Naive B cell (primary cell): ENCODE measurements around the gene HBG1. TPM values are rescaled to one million over a fixed set of nuclear protein-coding genes. Genes with fewer than 3 reads are reported as not detected.
"Not testable (repeated sequence)": the region's sequence is repeated elsewhere in the genome, so short reads cannot be mapped to it uniquely, and the experiment has no call there.

ENCODE experiments used
- ATAC-seq, 2 donors: fragments of 150-1000 bp; cut with Tn5 transposase; 2 replicates each; pipeline ENCODE4 v1.10.0; 2021; ENCODE audit warnings: low read depth in 2 of 2, mild to moderate bottlenecking in 2 of 2, moderate library complexity in 2 of 2
- DNase-seq: peaks from one replicate; pipeline ENCODE4 v3.0.0; 2022
- H3K27ac Mint-ChIP-seq, 6 donors: one replicate each; pipeline ENCODE4 v1.8.0; 2020 to 2022; ENCODE audit warnings: mild to moderate bottlenecking in 6 of 6, mixed read lengths in 6 of 6, moderate library complexity in 5 of 6, inconsistent platforms in 2 of 6
- H3K27me3 Mint-ChIP-seq, 3 donors: one replicate each; pipeline ENCODE4 v1.8.0; 2021 to 2022; ENCODE audit warnings: mixed read lengths in 3 of 3, mild to moderate bottlenecking in 1 of 3
- H3K36me3 Mint-ChIP-seq, 2 donors: one replicate each; pipeline ENCODE4 v1.8.0; 2020 to 2022; ENCODE audit warnings: mixed read lengths in 2 of 2, inconsistent platforms in 1 of 2, mild to moderate bottlenecking in 1 of 2
- H3K4me1 Mint-ChIP-seq, 3 donors: one replicate each; pipeline ENCODE4 v1.8.0; 2020 to 2022; ENCODE audit warnings: mixed read lengths in 3 of 3, inconsistent platforms in 1 of 3, mild to moderate bottlenecking in 1 of 3, moderate library complexity in 1 of 3
- H3K4me3 Mint-ChIP-seq, 8 donors: one replicate each; pipeline ENCODE4 v1.8.0; 2020 to 2022; ENCODE audit warnings: mild to moderate bottlenecking in 8 of 8, mixed read lengths in 8 of 8, moderate library complexity in 8 of 8, inconsistent platforms in 2 of 8
- H3K9me3 Mint-ChIP-seq, 7 donors: one replicate each; pipeline ENCODE4 v1.8.0; 2020 to 2022; ENCODE audit warnings: mixed read lengths in 7 of 7, mild to moderate bottlenecking in 5 of 7, inconsistent platforms in 2 of 7, moderate library complexity in 1 of 7
- polyA plus RNA-seq, 6 donors: library from polyadenylated mRNA; unstranded; fragments of 300-500 nt; fragmentation: Illumina TruSeq; gene quantifications; one replicate each; pipeline ENCODE4 v1.2.3, GENCODE V29; 2021; ENCODE audit warnings: low read depth in 6 of 6

The HBG1 gene
- polyA plus RNA-seq, 6 donors from 2014 or later: 0.53 TPM; not detected in 5

- Mint-ChIP-seq H3K9me3 (peaks cover 0 to 2% (median 0%) of the 10 kb centered on the region in 7 donors), H3K4me3 (no peak within 1 kb of the TSS), H3K27ac (no peak within 1 kb of the TSS), H3K27me3 (peaks cover 0 to 7% (median 6%) of the 10 kb centered on the region in 3 donors), H3K4me1 (no peaks in the 10 kb centered on the region), H3K36me3 (no peaks in the 10 kb centered on the region)
- no peak for ATAC-seq
- no peak for DNase-seq
Measured at GRCh38 chr11:5269715-5270147, 20.1 kb upstream of the HBG1 start, which contains the start of gene HBE1. TSS of gene HBE1 (minus strand) at chr11:5269945. CDS start at chr11:5269890, 55 bp downstream.

DNA sequence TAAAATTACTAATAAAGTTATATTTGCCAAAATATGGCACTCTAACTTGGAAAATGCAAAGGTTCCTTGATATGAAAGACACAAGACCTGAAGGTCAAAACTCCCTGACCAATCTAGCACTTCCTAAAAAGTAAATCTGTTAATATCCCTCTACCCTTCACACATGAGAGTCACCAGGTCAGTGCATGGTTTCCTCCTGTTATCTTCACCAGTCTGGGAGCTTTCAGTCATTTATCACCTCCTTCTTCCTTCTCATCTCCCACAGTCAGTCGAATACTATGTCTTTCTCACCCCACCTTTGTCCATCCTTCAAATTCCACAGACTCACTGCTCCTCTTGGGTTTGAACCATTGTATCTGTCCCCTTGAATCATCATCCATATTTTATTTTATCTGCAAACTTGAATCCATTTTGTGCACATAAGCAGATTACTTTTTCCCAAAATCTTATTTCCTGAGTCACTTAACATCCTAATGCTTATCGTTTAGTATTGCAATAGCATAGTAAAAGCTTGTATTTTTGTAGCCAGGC, 17.4 kb upstream of the HBG1 start:
- H3K36me3 Mint-ChIP-seq: no peaks in the 10 kb centered on the region
- H3K27ac Mint-ChIP-seq: no peak overlapping the region

DNA sequence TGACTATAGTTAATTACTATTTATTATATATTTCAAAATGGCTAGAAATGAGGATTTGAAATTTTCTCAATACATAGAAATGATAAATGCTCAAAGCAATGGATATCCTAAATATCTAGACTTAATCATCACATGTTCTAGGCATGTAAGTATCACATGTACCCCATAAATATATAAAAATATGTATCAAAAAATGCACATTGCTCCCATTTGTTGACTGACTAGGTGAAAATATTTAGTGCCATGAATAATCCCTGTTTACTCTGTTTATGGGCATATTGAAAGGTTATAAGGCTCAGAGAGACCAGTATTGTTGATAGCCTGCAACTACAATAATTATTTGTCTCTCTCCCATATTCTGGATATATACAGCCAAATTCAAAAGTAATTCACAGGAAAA, 17.0 kb upstream of the HBG1 start:
- DNase-seq (no peak), ATAC-seq (no peak)
- no peaks in the 10 kb centered on the region for H3K36me3 Mint-ChIP-seq
- no peak overlapping the region for H3K4me3 Mint-ChIP-seq
- H3K27ac Mint-ChIP-seq: no peak overlapping the region
- H3K27me3 Mint-ChIP-seq: peaks cover 0 to 15% (median 0%) of the 10 kb centered on the region in 3 donors
- no peaks in the 10 kb centered on the region for H3K4me1 Mint-ChIP-seq
- H3K9me3 Mint-ChIP-seq: peaks cover 0 to 4% (median 2%) of the 10 kb centered on the region in 7 donors

More for the DNA sequence above, 17.4 kb upstream of the HBG1 start:
- H3K27me3 Mint-ChIP-seq: peaks cover 0 to 16% (median 0%) of the 10 kb centered on the region in 3 donors
- H3K4me3 Mint-ChIP-seq: no peak overlapping the region
- no peak for DNase-seq
- ATAC-seq: no peak
- peaks cover 0 to 4% (median under 1%) of the 10 kb centered on the region in 7 donors for H3K9me3 Mint-ChIP-seq
- H3K4me1 Mint-ChIP-seq: no peaks in the 10 kb centered on the region

DNA sequence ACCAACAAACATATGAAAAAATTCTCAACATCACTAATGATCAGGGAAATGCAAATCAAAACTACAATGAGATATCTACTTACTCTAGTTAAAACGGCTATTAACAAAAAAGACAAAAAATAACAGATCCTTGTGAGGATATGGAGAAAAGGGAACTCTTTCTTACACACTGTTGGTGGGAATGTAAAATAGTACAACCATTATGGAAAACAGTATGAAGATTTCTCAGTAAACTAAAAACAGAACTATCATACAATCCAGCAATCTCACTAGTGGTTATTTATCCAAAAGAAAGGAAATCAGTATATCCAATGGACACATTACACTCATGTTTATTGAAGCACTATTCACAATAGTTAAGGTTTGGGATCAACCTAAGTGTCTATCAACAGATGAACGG, 16.2 kb upstream of the HBG1 start:
- Mint-ChIP-seq H3K9me3 (peaks cover 0 to 6% (median 4%) of the 10 kb centered on the region in 7 donors), H3K4me1 (no peaks in the 10 kb centered on the region), H3K27me3 (peaks cover 0 to 9% (median 0%) of the 10 kb centered on the region in 3 donors), H3K4me3 (no peak overlapping the region), H3K27ac (no peak overlapping the region), H3K36me3 (no peaks in the 10 kb centered on the region)
- ATAC-seq (no peak), DNase-seq (no peak)

- Mint-ChIP-seq H3K27ac (no peak overlapping the region), H3K9me3 (peaks cover 5 to 27% (median 13%) of the 10 kb centered on the region in 7 donors), H3K4me1 (no peaks in the 10 kb centered on the region), H3K36me3 (no peaks in the 10 kb centered on the region), H3K27me3 (peaks cover 4 to 17% (median 4%) of the 10 kb centered on the region in 3 donors), H3K4me3 (no peak overlapping the region)
- DNase-seq (no peak), ATAC-seq (no peak)
Measured at GRCh38 chr11:5258543-5259262, 9.0 kb upstream of the HBG1 start.

DNA sequence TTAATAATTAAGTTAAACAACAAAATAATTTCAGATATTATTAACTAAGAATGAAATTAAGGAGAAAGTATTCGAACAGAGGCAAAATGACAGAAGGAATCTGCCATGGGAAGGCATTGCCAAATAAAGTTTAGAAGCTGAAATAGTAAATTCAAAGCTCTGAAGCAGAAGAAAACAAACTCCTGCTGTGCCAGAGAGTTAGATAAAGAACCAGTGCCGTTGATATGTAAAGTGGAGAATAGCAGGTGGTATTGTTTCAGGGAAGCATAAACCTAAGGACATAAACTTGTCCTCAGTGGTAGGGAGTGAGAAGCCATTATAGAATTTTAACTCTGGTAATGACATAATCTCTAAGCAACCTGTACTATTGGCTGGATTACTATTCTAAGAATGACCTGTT, 7.6 kb upstream of the HBG1 start:
- Mint-ChIP-seq H3K4me3 (no peak overlapping the region), H3K27ac (no peak overlapping the region), H3K4me1 (no peaks in the 10 kb centered on the region), H3K36me3 (no peaks in the 10 kb centered on the region), H3K9me3 (peaks cover 4 to 27% (median 11%) of the 10 kb centered on the region in 7 donors), H3K27me3 (peaks cover 8 to 10% (median 8%) of the 10 kb centered on the region in 3 donors)
- DNase-seq: no peak
- ATAC-seq: no peak

DNA sequence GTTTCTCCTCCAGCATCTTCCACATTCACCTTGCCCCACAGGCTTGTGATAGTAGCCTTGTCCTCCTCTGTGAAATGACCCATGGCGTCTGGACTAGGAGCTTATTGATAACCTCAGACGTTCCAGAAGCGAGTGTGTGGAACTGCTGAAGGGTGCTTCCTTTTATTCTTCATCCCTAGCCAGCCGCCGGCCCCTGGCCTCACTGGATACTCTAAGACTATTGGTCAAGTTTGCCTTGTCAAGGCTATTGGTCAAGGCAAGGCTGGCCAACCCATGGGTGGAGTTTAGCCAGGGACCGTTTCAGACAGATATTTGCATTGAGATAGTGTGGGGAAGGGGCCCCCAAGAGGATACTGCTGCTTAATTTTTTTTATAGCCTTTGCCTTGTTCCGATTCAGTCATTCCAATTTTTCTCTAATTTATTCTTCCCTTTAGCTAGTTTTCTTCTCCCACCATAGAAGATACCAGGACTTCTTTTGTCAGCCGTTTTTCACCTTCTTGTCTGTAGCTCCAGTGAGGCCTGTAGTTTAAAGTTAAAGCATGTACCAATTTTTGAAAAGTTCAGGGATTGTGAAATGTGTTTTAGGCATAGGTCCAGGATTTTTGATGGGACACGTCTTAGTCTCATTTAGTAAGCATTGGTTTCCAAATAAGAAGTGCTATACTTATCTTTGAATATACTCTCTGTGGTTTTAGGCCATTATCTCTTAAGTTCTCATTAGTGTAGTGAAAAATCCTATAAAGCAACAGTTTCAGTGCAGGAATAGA, 5.2 kb upstream of the HBG1 start, which contains the start of gene HBG2:
TSS of gene HBG2 (minus strand) at position 136 of the 768 bp plus-strand sequence. CDS start at position 83, 53 bp downstream.
- H3K27ac Mint-ChIP-seq, ATAC-seq, H3K4me1 Mint-ChIP-seq, H3K4me3 Mint-ChIP-seq, H3K36me3 Mint-ChIP-seq, DNase-seq: not testable (repeated sequence)
- Mint-ChIP-seq H3K9me3 (peaks cover 0 to 12% (median 4%) of the 10 kb centered on the region in 7 donors), H3K27me3 (peaks cover 8 to 17% (median 10%) of the 10 kb centered on the region in 3 donors)

DNA sequence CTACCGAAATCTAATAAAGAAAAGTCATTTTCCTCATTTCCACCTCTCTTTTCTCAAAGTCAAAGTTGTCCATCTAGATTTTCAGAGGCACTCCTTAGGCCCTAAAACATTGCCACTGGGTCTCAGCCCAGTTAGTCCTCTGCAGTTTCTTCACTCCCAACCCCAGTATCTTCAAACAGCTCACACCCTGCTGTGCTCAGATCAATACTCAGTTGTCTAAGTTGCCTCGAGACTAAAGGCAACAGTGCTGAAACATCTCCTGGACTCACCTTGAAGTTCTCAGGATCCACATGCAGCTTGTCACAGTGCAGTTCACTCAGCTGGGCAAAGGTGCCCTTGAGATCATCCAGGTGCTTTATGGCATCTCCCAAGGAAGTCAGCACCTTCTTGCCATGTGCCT, 4.4 kb upstream of the HBG1 start:
- H3K27me3 Mint-ChIP-seq: peaks cover 8 to 17% (median 10%) of the 10 kb centered on the region in 3 donors
- DNase-seq, H3K9me3 Mint-ChIP-seq, H3K36me3 Mint-ChIP-seq, H3K4me3 Mint-ChIP-seq, ATAC-seq, H3K4me1 Mint-ChIP-seq, H3K27ac Mint-ChIP-seq: not testable (repeated sequence)

GRCh38 chr11:5253440-5253839, 3.8 kb upstream of the HBG1 start:
- ATAC-seq, DNase-seq, H3K9me3 Mint-ChIP-seq, H3K27ac Mint-ChIP-seq, H3K36me3 Mint-ChIP-seq, H3K4me1 Mint-ChIP-seq, H3K4me3 Mint-ChIP-seq: not testable (repeated sequence)
- peaks cover 8 to 17% (median 10%) of the 10 kb centered on the region in 3 donors for H3K27me3 Mint-ChIP-seq

DNA sequence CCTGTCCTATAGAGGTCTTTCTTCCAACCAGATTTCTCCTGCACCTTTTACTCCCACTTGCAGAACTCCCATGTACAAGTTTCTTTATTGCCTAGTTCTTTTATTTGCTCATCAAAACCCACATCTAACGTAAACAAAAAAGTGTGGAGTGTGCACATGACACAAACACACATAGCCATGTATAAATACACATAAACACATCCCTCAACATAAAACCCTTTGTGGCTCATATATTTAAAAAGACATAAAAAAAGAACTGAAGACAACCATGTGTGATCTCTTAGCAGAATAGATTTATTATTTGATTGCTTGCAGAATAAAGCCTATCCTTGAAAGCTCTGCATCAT, 3.2 kb upstream of the HBG1 start:
- ATAC-seq (no peak), DNase-seq (no peak)
- no peaks in the 10 kb centered on the region for H3K36me3 Mint-ChIP-seq
- peaks cover 0 to 4% (median 0%) of the 10 kb centered on the region in 7 donors for H3K9me3 Mint-ChIP-seq
- H3K4me3 Mint-ChIP-seq: no peak overlapping the region
- H3K27me3 Mint-ChIP-seq: peaks cover 6 to 17% (median 10%) of the 10 kb centered on the region in 3 donors
- H3K27ac Mint-ChIP-seq: no peak overlapping the region
- no peaks in the 10 kb centered on the region for H3K4me1 Mint-ChIP-seq

DNA sequence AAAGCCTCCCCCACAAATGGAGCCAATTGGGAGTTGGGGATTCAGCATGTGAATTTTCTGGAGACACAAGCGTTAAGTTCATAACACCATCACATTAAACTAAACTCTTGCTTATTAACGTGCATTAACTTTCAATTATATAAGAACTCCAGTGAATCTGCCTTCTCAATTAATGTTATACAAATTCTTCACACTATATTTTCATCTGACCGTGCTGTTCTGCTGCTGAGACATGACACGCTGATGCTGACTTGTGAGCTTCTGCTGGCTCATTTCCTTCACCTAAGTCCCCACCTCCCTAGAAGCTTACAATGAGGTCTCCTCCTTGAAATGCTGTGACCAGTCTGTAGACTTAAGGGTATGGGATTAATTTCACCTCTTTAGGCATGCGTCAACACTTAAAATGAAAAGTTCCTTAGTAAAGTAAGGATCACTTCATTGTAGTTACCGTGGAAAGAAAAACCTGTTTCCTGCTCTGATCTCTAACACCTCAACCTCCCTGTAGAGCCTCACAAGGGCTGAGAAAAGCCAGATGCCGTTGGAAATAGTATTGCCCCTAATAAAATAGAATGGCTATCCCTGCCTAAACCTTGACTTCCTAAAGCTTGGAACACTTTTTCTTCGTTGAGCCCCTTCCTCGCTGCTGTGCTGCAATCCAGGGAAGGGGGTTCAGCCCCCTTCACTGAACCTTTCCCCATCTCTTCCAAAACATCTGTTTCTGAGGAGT, 2.7 kb upstream of the HBG1 start:
- Mint-ChIP-seq H3K4me1 (no peaks in the 10 kb centered on the region), H3K27me3 (peaks cover under 1 to 20% (median 10%) of the 10 kb centered on the region in 3 donors), H3K4me3 (no peak overlapping the region), H3K27ac (no peak overlapping the region), H3K36me3 (no peaks in the 10 kb centered on the region), H3K9me3 (no peaks in the 10 kb centered on the region)
- ATAC-seq (no peak), DNase-seq (no peak)

GRCh38 chr11:5251746-5252145, 2.1 kb upstream of the HBG1 start:
- no peaks in the 10 kb centered on the region for H3K4me1 Mint-ChIP-seq
- ATAC-seq (no peak), DNase-seq (no peak)
- H3K27ac Mint-ChIP-seq: no peak overlapping the region
- no peaks in the 10 kb centered on the region for H3K9me3 Mint-ChIP-seq
- no peaks in the 10 kb centered on the region for H3K36me3 Mint-ChIP-seq
- no peak overlapping the region for H3K4me3 Mint-ChIP-seq
- H3K27me3 Mint-ChIP-seq: peaks cover 0 to 21% (median 12%) of the 10 kb centered on the region in 3 donors

- no peak overlapping the region for H3K27ac Mint-ChIP-seq
- H3K4me1 Mint-ChIP-seq: no peaks in the 10 kb centered on the region
- no peaks in the 10 kb centered on the region for H3K36me3 Mint-ChIP-seq
- DNase-seq: no peak
- ATAC-seq: no peak
- no peak overlapping the region for H3K4me3 Mint-ChIP-seq
- no peaks in the 10 kb centered on the region for H3K9me3 Mint-ChIP-seq
- H3K27me3 Mint-ChIP-seq: peaks cover 2 to 21% (median 17%) of the 10 kb centered on the region in 3 donors
Measured at GRCh38 chr11:5250543-5251204, 1.0 kb upstream of the HBG1 start.
